HepG2 (cell line): ENCODE results near the gene TRAP1. TPM values are rescaled to one million over a fixed set of nuclear protein-coding genes. Genes with fewer than 3 reads are reported as not detected.

Source experiments
- ATAC-seq: fragments of 200-7000 bp; cut with Tn5 transposase; 3 replicates; pipeline ENCODE4 v1.9.1; 2020; ENCODE audit warnings: mild to moderate bottlenecking, moderate library complexity
- BruUV-seq: library from RNA; stranded (reverse); fragments of 400-500 nt; replicated peaks from 2 replicates; lab custom pipeline; 2021; lab: Mats Ljungman, UMichigan
- CTCF ChIA-PET: fragments of 300-600 bp; formaldehyde crosslinking; extraction: SDS; loops from one replicate; lab custom pipeline; 2021; ENCODE audit warnings: low total read pairs, inconsistent platforms, low intra/inter-chr PET ratio; lab: Yijun Ruan, JAX
- POLR2A ChIA-PET: fragments of 350-600 bp; sonication (Branson Sonifier 250); formaldehyde crosslinking; loops from one replicate; lab custom pipeline; 2020; ENCODE audit warnings: antibody characterized with exemption, inconsistent platforms; lab: Yijun Ruan, JAX
- DNase-seq: peaks from one replicate; pipeline ENCODE4 v3.0.0-alpha.2; 2015; ENCODE audit warnings: low spot score
- FAIRE-seq: peaks from 3 replicates; lab custom pipeline; 2011; peaks lifted over from hg19 to GRCh38; lab: Jason Lieb, UNC
- H2AFZ ChIP-seq: one replicate; pipeline ENCODE4 v1.6.1; 2011; ENCODE audit warnings: low read length, inconsistent platforms
- H3K27ac ChIP-seq: fragments of 300-600 bp; 3 replicates; pipeline ENCODE4 v1.8.0; 2011; ENCODE audit warnings: mixed run types, mild to moderate bottlenecking, mixed read lengths, low read length, inconsistent platforms; ENCODE audit not compliant: insufficient read depth; ENCODE audit errors: extremely low read length
- H3K27me3 ChIP-seq, 2 experiments: fragments of 200-600 bp in 1 of 2; 2 replicates in 1 of 2; 3 replicates in 1 of 2; pipeline versions ENCODE4 v1.6.0 to v1.8.0; 2011; ENCODE audit warnings: low read length in 2 of 2, mild to moderate bottlenecking in 2 of 2, moderate library complexity in 2 of 2, inconsistent platforms in 1 of 2; ENCODE audit not compliant: insufficient read depth in 2 of 2, control insufficient read depth in 1 of 2
- H3K36me3 ChIP-seq, 2 experiments: fragments of 200-600 bp in 1 of 2; replicated peaks in 1 of 2; 2 replicates in 1 of 2; 3 replicates in 1 of 2; pipeline versions ENCODE4 v1.5.1 to v1.8.0; 2011; ENCODE audit warnings: low read length in 2 of 2, inconsistent platforms in 1 of 2; ENCODE audit not compliant: insufficient read depth in 2 of 2, control insufficient read depth in 1 of 2
- H3K4me1 ChIP-seq: 2 replicates; pipeline ENCODE4 v1.5.1; 2012; ENCODE audit warnings: low read length, inconsistent platforms; ENCODE audit not compliant: insufficient read depth
- H3K4me2 ChIP-seq: 2 replicates; pipeline ENCODE4 v1.6.0; 2011; ENCODE audit warnings: low read depth, low read length, inconsistent platforms
- H3K4me3 ChIP-seq, 3 experiments: fragments of 200-600 bp in 1 of 3; sonication (generic), shearing (Covaris generic) in 1 of 3; replicated peaks in 1 of 3; 2 replicates each; pipeline ENCODE4 v1.5.1; 2011 to 2016; ENCODE audit warnings: low read length in 3 of 3, inconsistent platforms in 2 of 3, low read depth in 2 of 3, mild to moderate bottlenecking in 2 of 3, control low read depth in 1 of 3, mixed read lengths in 1 of 3; ENCODE audit not compliant: insufficient read depth in 1 of 3
- H3K79me2 ChIP-seq: one replicate; pipeline ENCODE4 v1.6.1; 2011; ENCODE audit warnings: low read length, inconsistent platforms; ENCODE audit not compliant: insufficient read depth
- H3K9ac ChIP-seq: 2 replicates; pipeline ENCODE4 v1.6.0; 2011; ENCODE audit warnings: mild to moderate bottlenecking, low read depth, low read length, inconsistent platforms; ENCODE audit not compliant: insufficient read depth
- H3K9me3 ChIP-seq: 2 replicates; pipeline ENCODE4 v1.5.1; 2012; ENCODE audit warnings: mild to moderate bottlenecking, low read length
- H4K20me1 ChIP-seq: 2 replicates; pipeline ENCODE4 v1.6.0; 2011; ENCODE audit warnings: inconsistent platforms, mild to moderate bottlenecking, low read length, moderate library complexity; ENCODE audit not compliant: insufficient read depth
- ATRX ChIP-seq: sonication (generic); formaldehyde crosslinking; IDR thresholded peaks from 2 replicates; pipeline ENCODE4 v1.4.0; 2020; ENCODE audit warnings: missing genetic modification reagents, borderline replicate concordance
- NR3C1 ChIP-seq: sonication (generic); formaldehyde crosslinking; IDR thresholded peaks from 2 replicates; pipeline ENCODE4 v1.4.0; 2020; ENCODE audit warnings: missing genetic modification reagents
- SALL2 ChIP-seq: sonication (generic); formaldehyde crosslinking; IDR thresholded peaks from 2 replicates; pipeline ENCODE4 v1.8.1; 2023; ENCODE audit warnings: mild to moderate bottlenecking, missing genetic modification reagents, inconsistent platforms
- TCF12 ChIP-seq, 2 experiments: fragments of 450-650 bp in 1 of 2; sonication (generic) in 1 of 2; formaldehyde crosslinking in 1 of 2; IDR thresholded peaks; 2 replicates each; pipeline versions ENCODE4 v1.6.1 to v1.8.0; 2017 to 2022; ENCODE audit warnings: antibody characterized with exemption in 1 of 2, mild to moderate bottlenecking in 1 of 2, missing genetic modification reagents in 1 of 2, moderate library complexity in 1 of 2
- ZNF263 ChIP-seq: sonication (generic); formaldehyde crosslinking; IDR thresholded peaks from 2 replicates; pipeline ENCODE4 v1.4.0; 2020; ENCODE audit warnings: missing genetic modification reagents
- WGBS: methylation state at CpG from one replicate; pipeline ENCODE4 v1.1.6; 2017; ENCODE audit warnings: low lambda C conversion rate; 5-methylcytosine and 5-hydroxymethylcytosine counted together
- in situ Hi-C: cut with HindIII; loops from 2 replicates; pipeline ENCODE4 v1.10.0; 2017; ENCODE audit warnings: low pct_unique_long_range_greater_than_20kb; ENCODE audit not compliant: extremely low pct_ligation_motif_present
- intact Hi-C: fragments of 100-400 bp; cut with micrococcal nuclease; formaldehyde crosslinking; loops from one replicate; pipeline ENCODE4 v1.10.0; 2022; ENCODE audit not compliant: unreplicated experiment
- polyA plus RNA-seq, 8 experiments: library from polyadenylated mRNA; depleted of rRNA in 3 of 8; stranded (reverse) in 7 of 8; unstranded in 1 of 8; fragments of >200 nt; fragmentation: Illumina TruSeq in 4 of 8; extraction: Trizol in 4 of 8; gene quantifications; 2 replicates each; pipeline versions ENCODE4 v1.2.1 to v1.2.3, GENCODE V29; 2011 to 2016; ENCODE audit warnings: low read depth in 4 of 8, missing spikeins in 1 of 8, mixed read lengths in 1 of 8; ENCODE audit not compliant: insufficient read depth in 1 of 8
- total RNA-seq, 5 experiments: library from RNA; depleted of rRNA; stranded (reverse); fragments of >200 nt; fragmentation: Illumina TruSeq; extraction: Trizol; gene quantifications; 2 replicates each; pipeline ENCODE4 v1.2.3, GENCODE V29; 2016; ENCODE audit warnings: low read depth in 1 of 5
- TF ChIP-seq, protein P1 (sequence below): sonication (generic); formaldehyde crosslinking; IDR thresholded peaks from 2 replicates; pipeline ENCODE4 v1.5.1; 2020; ENCODE audit warnings: mild to moderate bottlenecking, moderate library complexity, missing genetic modification reagents
- TF ChIP-seq, protein P2 (sequence below): sonication (generic); formaldehyde crosslinking; IDR thresholded peaks from 2 replicates; pipeline ENCODE4 v1.4.0; 2020; ENCODE audit warnings: missing genetic modification reagents, borderline replicate concordance

TRAP1 gene
- total and polyA plus RNA-seq, 2 of the 13 experiments (the other 11 are each of a cell fraction or from before 2014, with no cell fraction given) = 127 to 240 TPM

DNA sequence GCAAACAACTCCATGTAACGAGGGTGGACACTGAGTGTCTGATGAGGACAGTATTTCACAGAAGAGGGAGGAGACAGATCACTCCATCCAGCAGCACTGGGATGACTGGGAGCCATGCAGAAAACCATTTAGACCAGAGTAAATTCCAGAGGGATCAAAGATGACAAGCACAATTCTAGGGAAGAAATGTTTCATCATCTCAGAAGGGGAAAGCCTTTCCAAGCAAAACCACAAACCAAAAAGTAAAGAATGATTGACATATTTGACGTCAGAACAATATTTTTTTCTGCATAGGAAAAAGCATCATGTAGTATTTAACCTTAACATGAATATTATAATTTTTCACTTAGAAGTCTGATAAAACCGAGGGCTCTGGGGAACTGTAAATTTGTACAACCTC lies 58.1 kb downstream of the TRAP1 start:
- in situ Hi-C loops = no loop called here

More for the DNA sequence above, 58.1 kb downstream of the TRAP1 start:
- TF ChIP-seq, protein P1, sequence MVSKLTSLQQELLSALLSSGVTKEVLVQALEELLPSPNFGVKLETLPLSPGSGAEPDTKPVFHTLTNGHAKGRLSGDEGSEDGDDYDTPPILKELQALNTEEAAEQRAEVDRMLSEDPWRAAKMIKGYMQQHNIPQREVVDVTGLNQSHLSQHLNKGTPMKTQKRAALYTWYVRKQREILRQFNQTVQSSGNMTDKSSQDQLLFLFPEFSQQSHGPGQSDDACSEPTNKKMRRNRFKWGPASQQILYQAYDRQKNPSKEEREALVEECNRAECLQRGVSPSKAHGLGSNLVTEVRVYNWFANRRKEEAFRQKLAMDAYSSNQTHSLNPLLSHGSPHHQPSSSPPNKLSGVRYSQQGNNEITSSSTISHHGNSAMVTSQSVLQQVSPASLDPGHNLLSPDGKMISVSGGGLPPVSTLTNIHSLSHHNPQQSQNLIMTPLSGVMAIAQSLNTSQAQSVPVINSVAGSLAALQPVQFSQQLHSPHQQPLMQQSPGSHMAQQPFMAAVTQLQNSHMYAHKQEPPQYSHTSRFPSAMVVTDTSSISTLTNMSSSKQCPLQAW (CRISPR knock-in tag) = no peak
- TF ChIP-seq SALL2 (CRISPR knock-in tag) (no peak), TCF12 (IDR thresholded peaks at IDR 0.05) (no peak), TCF12 (CRISPR knock-in tag; IDR thresholded peaks at IDR 0.05) (no peak), ATRX (CRISPR knock-in tag) (no peak), NR3C1 (CRISPR knock-in tag) (no peak), ZNF263 (CRISPR knock-in tag) (0 out of 2 replicates have a peak, but pooled peaks have one; percentile 19)
- TF ChIP-seq, protein P2, sequence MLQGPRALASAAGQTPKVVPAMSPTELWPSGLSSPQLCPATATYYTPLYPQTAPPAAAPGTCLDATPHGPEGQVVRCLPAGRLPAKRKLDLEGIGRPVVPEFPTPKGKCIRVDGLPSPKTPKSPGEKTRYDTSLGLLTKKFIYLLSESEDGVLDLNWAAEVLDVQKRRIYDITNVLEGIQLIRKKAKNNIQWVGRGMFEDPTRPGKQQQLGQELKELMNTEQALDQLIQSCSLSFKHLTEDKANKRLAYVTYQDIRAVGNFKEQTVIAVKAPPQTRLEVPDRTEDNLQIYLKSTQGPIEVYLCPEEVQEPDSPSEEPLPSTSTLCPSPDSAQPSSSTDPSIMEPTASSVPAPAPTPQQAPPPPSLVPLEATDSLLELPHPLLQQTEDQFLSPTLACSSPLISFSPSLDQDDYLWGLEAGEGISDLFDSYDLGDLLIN (CRISPR knock-in tag) = no peak
- TF ChIP-seq, all 625 proteins: peak for 1
- Histone ChIP-seq H3K79me2 (no peaks in the 10 kb centered on the region), H4K20me1 (no peaks in the 10 kb centered on the region), H3K4me3 (no peak overlapping the region), H3K4me1 (peaks cover 17% of the 10 kb centered on the region), H3K4me2 (no peak overlapping the region), H2AFZ (no peak overlapping the region), H3K9me3 (no peaks in the 10 kb centered on the region), H3K36me3 (peaks cover 26 to 77% of the 10 kb centered on the region in 2 experiments), H3K27ac (no peak overlapping the region), H3K27me3 (no peaks in the 10 kb centered on the region), H3K9ac (no peak overlapping the region)
- CTCF ChIA-PET = no interaction called here
- intact Hi-C loops = no loop called here
- no peak for DNase-seq
- no peak for ATAC-seq
- FAIRE-seq = no peak
- TSS peak; percentile 35 for BruUV-seq
- POLR2A ChIA-PET = no interaction called here
- WGBS = 84% methylated on average over 3 of the region's 3 CpGs
